Neural cell (in vitro differentiated cells): ENCODE measurements around the gene DNAH8.

ENCODE experiments used
- CTCF ChIP-seq: fragments of 450-650 bp; IDR thresholded peaks from 2 replicates; pipeline ENCODE4 v1.5.1; 2014; ENCODE audit warnings: antibody characterized with exemption, mild to moderate bottlenecking, moderate library complexity; ENCODE audit not compliant: poor library complexity, severe bottlenecking
- EP300 ChIP-seq: fragments of 450-650 bp; conservative IDR thresholded peaks from 2 replicates; pipeline ENCODE4 v1.6.1; 2014; ENCODE audit warnings: antibody characterized with exemption, mild to moderate bottlenecking, moderate library complexity; ENCODE audit not compliant: poor library complexity, severe bottlenecking
- EZH2 ChIP-seq: fragments of 200-600, 300-800 bp; shearing (Covaris generic), sonication (generic); IDR thresholded peaks from 2 replicates; pipeline ENCODE4 v1.6.1; 2014; ENCODE audit warnings: antibody characterized with exemption, low read length, borderline replicate concordance, mild to moderate bottlenecking; ENCODE audit not compliant: insufficient read depth, poor library complexity, severe bottlenecking
- MXI1 ChIP-seq: fragments of 450-650 bp; conservative IDR thresholded peaks from 2 replicates; pipeline ENCODE4 v1.6.1; 2014; ENCODE audit warnings: antibody characterized with exemption, mild to moderate bottlenecking; ENCODE audit not compliant: poor library complexity, severe bottlenecking
- POLR2AphosphoS5 ChIP-seq: IDR thresholded peaks from 2 replicates; pipeline ENCODE4 v1.6.1; 2012
- RAD21 ChIP-seq: fragments of 450-650 bp; conservative IDR thresholded peaks from 2 replicates; pipeline ENCODE4 v1.6.1; 2014; ENCODE audit warnings: antibody characterized with exemption, mild to moderate bottlenecking, moderate library complexity
- REST ChIP-seq: IDR thresholded peaks from 2 replicates; pipeline ENCODE4 v1.6.1; 2012; ENCODE audit warnings: borderline replicate concordance
- SMC3 ChIP-seq: fragments of 450-650 bp; conservative IDR thresholded peaks from 2 replicates; pipeline ENCODE4 v1.6.1; 2014; ENCODE audit warnings: antibody characterized with exemption, mild to moderate bottlenecking, moderate library complexity; ENCODE audit not compliant: poor library complexity
- TAF1 ChIP-seq: IDR thresholded peaks from 2 replicates; pipeline ENCODE4 v1.6.1; 2012; ENCODE audit warnings: low read depth

DNA sequence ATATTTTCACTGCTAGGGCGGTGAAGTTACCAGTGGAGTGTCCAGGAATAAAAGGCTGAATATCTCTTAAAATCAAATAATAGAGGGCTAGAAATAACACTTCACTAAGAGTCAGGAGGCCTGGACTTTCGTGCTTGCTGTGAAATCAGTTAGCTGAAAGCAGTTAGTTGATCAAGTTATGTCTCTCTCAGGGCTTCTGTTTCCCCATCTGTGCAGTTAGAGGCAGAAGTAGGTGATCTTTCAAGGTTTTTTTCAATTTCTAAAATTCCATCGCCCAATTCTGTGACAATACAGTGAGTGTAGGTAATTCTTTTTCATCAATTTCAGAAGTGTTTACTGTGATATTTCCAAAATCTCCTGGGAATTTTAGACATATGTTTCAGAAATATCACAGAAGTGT is 260.9 kb downstream of the DNAH8 start:
- TF ChIP-seq POLR2AphosphoS5 = no peak
- no peak for TF ChIP-seq CTCF
- no peak for TF ChIP-seq EZH2
- TF ChIP-seq MXI1 = no peak
- TF ChIP-seq EP300 = no peak
- TF ChIP-seq REST = no peak
- no peak for TF ChIP-seq TAF1
- no peak for TF ChIP-seq SMC3
- TF ChIP-seq RAD21 = no peak
